ENCODE results near the gene FBXL20.
A peak's percentile ranks its signal among the peaks of the same experiment; 100 is the strongest.
"Not testable (repeated sequence)": the region's sequence is repeated elsewhere in the genome, so short reads cannot be mapped to it uniquely, and the experiment has no call there.

Gene FBXL20

GRCh38 chr17:39325528-39326240 is 75.7 kb downstream of the FBXL20 start:
- DNase-seq, result no peak

- DNase-seq, result no peak
These were observed 82.8 kb downstream of the FBXL20 start for GRCh38 chr17:39318636-39319035.

- DNase-seq, result no peak
These were observed 94.8 kb downstream of the FBXL20 start for GRCh38 chr17:39306509-39307212.

- no peak for DNase-seq
These were observed 95.4 kb downstream of the FBXL20 start for GRCh38 chr17:39305978-39306377.

- DNase-seq, result no peak
These were observed 97.2 kb downstream of the FBXL20 start for GRCh38 chr17:39304188-39304587.

- no peak for DNase-seq
These were observed 107.4 kb downstream of the FBXL20 start for GRCh38 chr17:39294060-39294459.

- not testable (repeated sequence) for DNase-seq
These were observed 108.9 kb downstream of the FBXL20 start for GRCh38 chr17:39292546-39292945.

GRCh38 chr17:39286513-39286912 is 114.9 kb downstream of the FBXL20 start:
- not testable (repeated sequence) for DNase-seq

GRCh38 chr17:39284685-39285084 is 116.7 kb downstream of the FBXL20 start:
- no peak for DNase-seq

GRCh38 chr17:39283896-39284295 is 117.5 kb downstream of the FBXL20 start:
- no peak for DNase-seq

- no peak for DNase-seq
These were observed 118.3 kb downstream of the FBXL20 start for GRCh38 chr17:39283098-39283497.

GRCh38 chr17:39281806-39282205 is 119.6 kb downstream of the FBXL20 start:
- DNase-seq, result no peak

GRCh38 chr17:39278246-39278645 is 123.2 kb downstream of the FBXL20 start:
- not testable (repeated sequence) for DNase-seq

- no peak for DNase-seq
These were observed 124.3 kb downstream of the FBXL20 start for GRCh38 chr17:39277110-39277509.

GRCh38 chr17:39276113-39276512 is 125.3 kb downstream of the FBXL20 start:
- DNase-seq, result no peak

GRCh38 chr17:39271546-39271945 is 129.9 kb downstream of the FBXL20 start:
- DNase-seq, result no peak

- no peak for DNase-seq
These were observed 130.5 kb downstream of the FBXL20 start for GRCh38 chr17:39270923-39271322.

- DNase-seq, result no peak
These were observed 137.3 kb downstream of the FBXL20 start for GRCh38 chr17:39264119-39264518.

GRCh38 chr17:39261286-39261685 is 140.1 kb downstream of the FBXL20 start:
- DNase-seq, result peak; percentile 15

- DNase-seq, result no peak
These were observed 148.5 kb downstream of the FBXL20 start for GRCh38 chr17:39252788-39253460.

GRCh38 chr17:39251997-39252396 is 149.4 kb downstream of the FBXL20 start:
- DNase-seq, result no peak

- DNase-seq, result not testable (repeated sequence)
These were observed 151.3 kb downstream of the FBXL20 start for GRCh38 chr17:39250076-39250475.

- no peak for DNase-seq
These were observed 155.2 kb downstream of the FBXL20 start for GRCh38 chr17:39246274-39246673.

Measured in CD4-positive, alpha-beta T cell treated with Interleukin-12 subunit alpha and Interleukin-12 subunit beta, for 1 hour (primary cell).